ENCODE results near the gene PTPRK.

PTPRK gene

DNA sequence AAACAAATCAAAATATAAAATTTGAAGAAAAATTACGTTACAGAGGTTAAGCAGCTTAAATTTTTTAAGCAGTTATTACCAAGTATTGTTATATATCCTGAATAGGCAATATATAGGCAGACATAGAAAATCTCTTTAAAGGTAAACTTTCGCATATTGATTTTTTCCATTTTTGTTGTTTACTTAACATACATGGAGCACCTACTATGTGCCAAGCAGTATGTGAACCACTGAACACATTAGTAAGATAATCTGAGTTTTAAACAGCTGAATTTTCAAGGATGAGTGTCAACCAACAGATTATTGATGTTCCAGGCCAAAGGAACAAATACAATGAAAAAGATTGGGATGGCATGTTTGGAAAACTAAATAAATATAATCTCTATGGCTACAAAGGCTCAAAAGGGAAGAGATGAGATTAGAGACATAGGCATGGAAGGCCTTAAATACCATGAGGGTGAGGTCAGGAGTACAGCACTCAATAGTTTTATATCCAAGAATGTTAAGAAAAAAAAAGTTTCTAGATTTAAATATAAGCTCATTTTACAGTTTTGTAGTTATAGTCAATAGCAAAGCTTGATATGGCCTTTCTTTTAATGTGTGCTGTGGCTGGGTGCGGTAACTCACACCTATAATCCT lies 277.5 kb downstream of the PTPRK start:
- DNase-seq: no peak
- intact Hi-C loops (cut with DNase I): no loop called here

GRCh38 chr6:128241216-128241615 lies 279.2 kb downstream of the PTPRK start:
- intact Hi-C loops (cut with DNase I): no loop called here
- no peak for DNase-seq

GRCh38 chr6:128240024-128240428 lies 280.4 kb downstream of the PTPRK start:
- DNase-seq: no peak
- intact Hi-C loops (cut with DNase I): no loop called here

DNA sequence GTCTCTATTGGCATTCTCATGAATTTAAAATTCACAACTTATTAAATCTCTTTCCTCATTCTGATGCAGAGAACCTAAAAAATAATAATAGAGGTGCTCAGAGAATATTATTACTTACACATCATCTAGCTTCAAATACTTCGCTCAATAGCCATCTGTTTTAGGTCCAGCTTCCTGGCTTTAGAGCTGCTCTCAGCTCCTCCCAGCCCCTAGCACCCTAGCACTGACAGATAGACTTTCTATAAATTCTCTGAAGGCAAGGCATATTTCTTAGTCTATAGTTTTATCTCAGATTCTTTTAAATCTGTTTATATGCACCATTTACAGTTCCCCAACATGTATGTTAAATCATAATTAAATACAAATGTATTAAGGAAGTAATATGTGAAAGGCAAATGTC lies 281.3 kb downstream of the PTPRK start:
- no peak for DNase-seq
- intact Hi-C loops (cut with DNase I): no loop called here

GRCh38 chr6:128238225-128238624 lies 282.2 kb downstream of the PTPRK start:
- peak in 18 of 42 donors; percentile 11 to 61 (median 30) for DNase-seq
- intact Hi-C loops (cut with DNase I): no loop called here

GRCh38 chr6:128235556-128235955 lies 284.8 kb downstream of the PTPRK start:
- intact Hi-C loops (cut with DNase I): no loop called here
- no peak for DNase-seq

DNA sequence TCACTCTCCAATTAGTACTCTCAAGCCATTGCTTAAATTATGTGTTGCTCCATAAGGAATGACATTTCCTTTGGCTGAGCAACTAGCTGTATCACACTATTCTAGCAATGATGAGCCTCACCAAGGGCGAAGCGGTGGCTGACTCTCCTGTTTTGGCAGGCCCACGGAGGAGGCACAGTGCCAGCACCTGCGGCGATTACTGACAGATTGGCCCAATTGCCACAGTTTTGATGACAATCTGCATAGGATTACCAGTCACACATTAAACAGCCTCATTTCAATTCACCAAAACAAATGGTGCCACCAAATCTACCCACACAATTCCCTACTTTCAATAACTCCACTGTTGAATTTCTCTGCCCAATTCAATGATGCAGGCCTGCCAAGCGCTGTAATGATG lies 286.9 kb downstream of the PTPRK start:
- peak in 2 of 42 donors; percentile 21 to 39 for DNase-seq
- intact Hi-C loops (cut with DNase I): no loop called here

GRCh38 chr6:128230267-128230989 lies 290.0 kb downstream of the PTPRK start:
- intact Hi-C loops (cut with DNase I): no loop called here
- no peak for DNase-seq

DNA sequence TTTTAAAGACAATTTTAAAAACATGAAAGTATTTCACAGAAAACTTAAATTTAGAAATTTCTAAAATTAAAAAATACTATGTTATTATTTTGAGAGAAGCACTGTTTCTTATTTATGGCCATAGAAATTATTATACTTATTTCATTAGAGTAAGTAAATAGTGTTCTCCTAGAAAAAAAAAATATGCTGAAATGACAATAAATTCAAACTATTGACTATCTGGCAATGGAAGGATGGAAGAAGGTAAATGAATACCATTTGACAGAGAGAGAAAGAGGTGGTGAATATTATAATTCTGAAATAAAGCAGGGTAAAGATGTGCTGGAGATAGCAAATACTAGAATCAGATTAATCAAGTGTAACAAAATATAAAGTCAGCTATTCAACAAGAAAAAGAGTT lies 294.8 kb downstream of the PTPRK start:
- no peak for DNase-seq
- intact Hi-C loops (cut with DNase I): no loop called here

DNA sequence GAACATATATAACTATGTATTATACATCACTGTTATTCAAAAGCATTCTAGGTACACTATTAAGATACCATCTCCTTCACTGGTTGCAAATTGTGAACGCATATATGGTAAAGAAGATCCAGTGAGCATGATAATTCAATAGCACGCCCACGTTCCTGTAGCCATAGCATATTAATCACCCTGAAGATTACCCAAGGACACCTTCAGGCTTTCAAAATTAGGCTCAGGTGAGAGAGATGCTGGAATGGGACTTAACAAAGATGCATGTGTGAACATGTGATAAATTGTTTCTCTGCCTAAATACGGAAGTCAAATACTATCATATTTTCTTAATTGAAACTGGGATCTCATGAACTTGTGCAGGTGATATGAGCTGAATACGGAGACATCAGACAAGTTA lies 303.5 kb downstream of the PTPRK start:
- no peak for DNase-seq
- intact Hi-C loops (cut with DNase I): no loop called here

GRCh38 chr6:128209771-128210170 lies 310.6 kb downstream of the PTPRK start:
- intact Hi-C loops (cut with DNase I): no loop called here
- DNase-seq: no peak

DNA sequence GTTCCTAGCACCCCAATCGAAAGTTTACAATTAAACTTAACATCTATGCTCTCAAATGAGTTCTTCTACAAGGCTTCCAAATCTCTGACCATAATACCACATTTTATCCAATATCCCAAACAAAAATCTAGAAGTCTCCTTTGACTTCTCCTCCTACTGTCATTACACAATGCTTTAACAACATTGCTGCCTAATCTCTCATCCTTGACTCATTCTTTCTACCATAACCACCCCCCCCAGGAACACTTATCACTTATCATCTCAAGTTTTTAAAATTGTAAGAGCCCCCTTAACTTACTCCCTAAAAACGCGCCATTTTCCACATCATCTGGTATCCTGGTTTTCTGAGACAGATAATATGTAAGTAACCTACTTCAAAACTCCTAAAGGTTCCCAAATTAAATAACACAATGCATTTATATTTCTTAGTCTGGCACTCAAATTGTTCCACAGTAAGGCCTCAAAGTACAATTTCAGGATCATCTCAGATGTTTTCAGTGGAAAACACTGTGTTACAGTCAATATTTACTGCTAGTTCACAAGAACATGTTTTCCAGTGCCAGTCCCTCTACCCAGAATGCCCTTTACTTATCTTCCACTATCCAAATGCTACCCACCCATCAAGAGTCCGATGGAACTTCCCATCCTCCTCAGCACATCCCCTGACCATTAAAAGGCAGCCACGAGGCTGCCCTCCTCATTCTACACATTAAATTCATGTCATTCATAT lies 311.4 kb downstream of the PTPRK start:
- intact Hi-C loops (cut with DNase I): no loop called here
- no peak for DNase-seq

GRCh38 chr6:128208078-128208477 lies 312.3 kb downstream of the PTPRK start:
- intact Hi-C loops (cut with DNase I): no loop called here
- DNase-seq: no peak

DNA sequence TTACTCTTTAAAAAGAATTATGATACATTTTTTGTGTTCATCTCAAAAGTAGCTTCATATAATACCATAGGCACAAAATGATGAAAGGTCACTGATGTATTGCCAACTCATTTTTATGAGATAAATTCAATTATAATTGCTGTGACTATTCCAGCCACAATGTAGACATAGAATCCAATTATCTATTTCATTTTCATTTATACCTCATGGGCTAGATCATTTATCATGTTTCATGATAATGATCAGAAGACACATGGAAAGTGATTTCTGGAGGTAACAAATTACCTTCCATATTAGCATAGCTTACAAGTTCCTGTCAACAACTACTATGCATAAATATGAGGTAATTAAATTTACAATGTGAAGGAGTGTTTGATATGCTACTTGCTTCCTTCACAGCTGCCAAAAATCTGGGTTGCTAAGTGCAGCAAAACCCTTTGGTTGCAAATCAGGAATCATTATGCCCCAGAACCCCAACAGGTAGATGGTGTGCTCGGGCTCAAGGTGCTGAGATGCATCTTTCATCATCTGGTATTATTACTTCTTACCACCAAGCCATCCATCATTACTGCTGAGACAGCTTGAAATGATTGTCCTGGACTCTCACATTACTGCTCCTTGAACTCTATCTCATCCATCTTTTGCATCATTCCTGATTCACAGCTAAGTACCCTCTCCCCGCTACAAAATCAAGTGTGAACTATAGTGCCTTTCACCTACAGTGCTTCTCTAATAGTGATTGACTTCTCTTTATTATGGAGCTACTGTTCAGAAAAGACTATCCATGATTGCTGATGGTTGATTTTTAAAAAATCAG lies 313.6 kb downstream of the PTPRK start:
- no peak for DNase-seq
- intact Hi-C loops (cut with DNase I): no loop called here

- intact Hi-C loops (cut with DNase I): no loop called here
- DNase-seq: no peak
Measured at GRCh38 chr6:128204616-128205015, 315.8 kb downstream of the PTPRK start.

DNA sequence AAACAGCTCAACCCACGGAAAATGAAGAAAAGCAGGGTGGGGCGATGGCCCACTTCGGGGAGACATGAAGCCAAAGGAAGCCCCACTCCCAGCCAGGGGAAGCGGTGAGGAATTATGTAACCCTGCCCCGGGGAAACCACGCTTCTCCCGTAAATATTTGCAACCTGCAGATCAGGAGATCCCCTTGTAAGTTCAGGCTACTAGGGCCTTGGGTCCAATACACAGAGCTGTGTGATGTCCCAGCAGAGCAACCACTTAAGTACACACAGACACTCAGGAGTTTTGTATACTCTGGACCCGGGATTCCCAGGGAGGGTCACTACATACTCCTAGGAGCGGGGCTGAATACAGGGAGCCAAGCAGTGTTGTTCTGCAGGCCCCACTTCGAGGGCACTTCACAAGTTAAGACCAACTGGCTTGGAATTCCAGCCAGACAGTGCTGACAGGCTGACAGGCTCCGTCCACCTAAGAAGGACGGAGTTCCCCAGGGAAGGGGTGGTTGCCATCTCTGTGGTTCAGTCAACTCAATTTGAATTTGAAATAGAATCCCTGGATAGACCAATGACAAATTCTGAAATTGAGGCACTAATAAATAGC lies 318.1 kb downstream of the PTPRK start:
- DNase-seq: no peak
- intact Hi-C loops (cut with DNase I): no loop called here

GRCh38 chr6:128200789-128201188 lies 319.6 kb downstream of the PTPRK start:
- no peak for DNase-seq
- intact Hi-C loops (cut with DNase I): no loop called here

GRCh38 chr6:128199461-128199860 lies 320.9 kb downstream of the PTPRK start:
- intact Hi-C loops (cut with DNase I): no loop called here

GRCh38 chr6:128192972-128193371 lies 327.4 kb downstream of the PTPRK start:
- no peak for DNase-seq
- intact Hi-C loops (cut with DNase I): no loop called here

More at GRCh38 chr6:128199461-128199860, 320.9 kb downstream of the PTPRK start:
- DNase-seq: no peak
